GM23338 (cell line): Measurements from ENCODE around the gene MARF1. TPM values are rescaled to one million over a fixed set of nuclear protein-coding genes. Genes with fewer than 3 reads are reported as not detected.

Experiments
- ATAC-seq: fragments of 200-7000 bp; cut with Tn5 transposase; 3 replicates; pipeline ENCODE4 v1.9.1; 2020
- DNase-seq: peaks from one replicate; pipeline ENCODE4 v3.0.0-alpha.2; 2015; ENCODE audit warnings: low spot score
- H2AFZ ChIP-seq: fragments of 200-600 bp; sonication (generic); 2 replicates; pipeline ENCODE4 v1.8.0; 2016; ENCODE audit warnings: antibody characterized with exemption, mild to moderate bottlenecking, moderate library complexity
- H3F3A ChIP-seq: fragments of 200-600 bp; sonication (generic); replicated peaks from 2 replicates; pipeline ENCODE4 v1.8.0; 2017; ENCODE audit warnings: antibody characterized with exemption, mixed run types, low read depth
- H3K27ac ChIP-seq: fragments of 200-600 bp; sonication (generic); 2 replicates; pipeline ENCODE4 v1.6.1; 2016; ENCODE audit warnings: low read depth
- H3K27me3 ChIP-seq: fragments of 200-600 bp; sonication (generic); 2 replicates; pipeline ENCODE4 v1.8.0; 2016; ENCODE audit warnings: mild to moderate bottlenecking, mixed run types, moderate library complexity; ENCODE audit not compliant: insufficient read depth
- H3K36me3 ChIP-seq: fragments of 200-600 bp; sonication (generic); 2 replicates; pipeline ENCODE4 v1.8.0; 2016; ENCODE audit warnings: mild to moderate bottlenecking; ENCODE audit not compliant: insufficient read depth
- H3K4me1 ChIP-seq: fragments of 200-600 bp; sonication (generic); 2 replicates; pipeline ENCODE4 v1.8.0; 2016; ENCODE audit warnings: mild to moderate bottlenecking, moderate library complexity; ENCODE audit not compliant: insufficient read depth
- H3K4me2 ChIP-seq: fragments of 200-600 bp; sonication (generic); 2 replicates; pipeline ENCODE4 v1.7.1; 2017; ENCODE audit warnings: mixed run types
- H3K4me3 ChIP-seq: fragments of 200-600 bp; sonication (generic); 2 replicates; pipeline ENCODE4 v1.6.1; 2016; ENCODE audit warnings: mixed run types
- H3K79me2 ChIP-seq: fragments of 200-600 bp; sonication (generic); replicated peaks from 2 replicates; pipeline ENCODE4 v1.8.0; 2017; ENCODE audit warnings: mild to moderate bottlenecking; ENCODE audit not compliant: insufficient read depth
- H3K9me2 ChIP-seq: fragments of 200-600 bp; sonication (generic); 2 replicates; pipeline ENCODE4 v1.8.0; 2017; ENCODE audit not compliant: insufficient read depth
- H4K20me1 ChIP-seq: fragments of 200-600 bp; sonication (generic); replicated peaks from 2 replicates; pipeline ENCODE4 v1.8.0; 2017; ENCODE audit warnings: mild to moderate bottlenecking; ENCODE audit not compliant: insufficient read depth
- H3K27ac Mint-ChIP-seq: 2 replicates; pipeline ENCODE4 v1.8.0; 2020; ENCODE audit warnings: inconsistent platforms, mild to moderate bottlenecking, moderate library complexity, mixed read lengths
- H3K27me3 Mint-ChIP-seq: 3 replicates; pipeline ENCODE4 v1.8.0; 2022; ENCODE audit warnings: low read depth, mild to moderate bottlenecking, moderate library complexity, mixed read lengths, inconsistent platforms; ENCODE audit not compliant: insufficient read depth, poor library complexity
- H3K36me3 Mint-ChIP-seq: 3 replicates; pipeline ENCODE4 v1.8.0; 2021; ENCODE audit warnings: low read depth, mild to moderate bottlenecking, inconsistent platforms, moderate library complexity, mixed read lengths
- H3K4me1 Mint-ChIP-seq: 3 replicates; pipeline ENCODE4 v1.8.0; 2020; ENCODE audit warnings: mild to moderate bottlenecking, inconsistent platforms, mixed read lengths
- H3K4me3 Mint-ChIP-seq: 3 replicates; pipeline ENCODE4 v1.8.0; 2021; ENCODE audit warnings: moderate library complexity, mild to moderate bottlenecking, inconsistent platforms, mixed read lengths
- H3K9me3 Mint-ChIP-seq: 3 replicates; pipeline ENCODE4 v1.8.0; 2020; ENCODE audit warnings: moderate library complexity, mild to moderate bottlenecking, inconsistent platforms, mixed read lengths
- CREB1 ChIP-seq: fragments of 250-450 bp; sonication (Bioruptor Pico); IDR thresholded peaks from 2 replicates; pipeline ENCODE4 v1.5.0; 2020; ENCODE audit warnings: low read depth, mild to moderate bottlenecking, moderate library complexity
- CTCF ChIP-seq, 2 experiments: fragments of 200-600 bp in 1 of 2; sonication (generic) in 1 of 2; conservative IDR thresholded peaks; 2 replicates each; pipeline versions ENCODE4 v1.5.1 to v1.6.1; 2016 to 2017; ENCODE audit warnings: antibody characterized with exemption in 2 of 2, low read depth in 2 of 2, mild to moderate bottlenecking in 2 of 2, moderate library complexity in 1 of 2
- EZH2 ChIP-seq: fragments of 200-600 bp; sonication (generic); IDR thresholded peaks from one replicate; pipeline ENCODE4 v1.8.0; 2017; ENCODE audit warnings: antibody characterized with exemption, mild to moderate bottlenecking, low read depth; ENCODE audit not compliant: unreplicated experiment
- EZH2phosphoT487 ChIP-seq: fragments of 200-600 bp; sonication (generic); IDR thresholded peaks from one replicate; pipeline ENCODE4 v1.8.1; 2018; ENCODE audit warnings: antibody characterized with exemption; ENCODE audit not compliant: unreplicated experiment
- NANOG ChIP-seq: IDR thresholded peaks from 2 replicates; pipeline ENCODE4 v1.6.1; 2016; ENCODE audit warnings: antibody characterized with exemption, borderline replicate concordance
- POLR2AphosphoS5 ChIP-seq: IDR thresholded peaks from 2 replicates; pipeline ENCODE4 v1.6.1; 2016; ENCODE audit warnings: antibody characterized with exemption, low read depth
- STAT1 ChIP-seq: IDR thresholded peaks from one replicate; pipeline ENCODE4 v1.6.1; 2016; ENCODE audit warnings: antibody characterized with exemption; ENCODE audit not compliant: unreplicated experiment
- ZNF331 ChIP-seq: fragments of 250-450 bp; sonication (Bioruptor Pico); IDR thresholded peaks from 2 replicates; pipeline ENCODE4 v1.5.0; 2020; ENCODE audit warnings: low read depth, mild to moderate bottlenecking, moderate library complexity
- polyA plus RNA-seq: library from polyadenylated mRNA; unstranded; fragments of >200 nt; fragmentation: Nextera tagmentation; extraction: Ambion mirVana; gene quantifications from 2 replicates; pipeline ENCODE4 v1.2.1, GENCODE V29; 2016
- total RNA-seq: library from RNA; depleted of rRNA; stranded (reverse); fragments of >200 nt; shearing (Covaris generic); gene quantifications from 2 replicates; pipeline ENCODE4 v1.2.3, GENCODE V29; 2014

Gene MARF1
- total and polyA plus RNA-seq, 2 experiments from 2014 or later: 8.3 to 16.0 TPM

- Histone ChIP-seq H3F3A (no peaks in the 10 kb centered on the region), H3K36me3 (peaks cover 24% of the 10 kb centered on the region), H3K4me1 (no peaks in the 10 kb centered on the region), H3K4me3 (no peak overlapping the region), H3K79me2 (no peaks in the 10 kb centered on the region), H3K27me3 (no peaks in the 10 kb centered on the region), H3K27ac (no peak overlapping the region), H3K4me2 (no peak overlapping the region), H4K20me1 (peaks cover 14% of the 10 kb centered on the region), H3K9me2 (no peaks in the 10 kb centered on the region), H2AFZ (no peak overlapping the region)
- Mint-ChIP-seq H3K4me3 (no peak overlapping the region), H3K27me3 (peaks cover 10% of the 10 kb centered on the region), H3K27ac (peak overlapping the region; percentile 28; the same call in 1 of the 2 replicates), H3K4me1 (peaks cover 13% of the 10 kb centered on the region), H3K36me3 (peaks cover 44% of the 10 kb centered on the region), H3K9me3 (no peaks in the 10 kb centered on the region)
- DNase-seq: peak; percentile 36
- TF ChIP-seq EZH2: no peak
- TF ChIP-seq ZNF331: no peak
- TF ChIP-seq STAT1: no peak
- no peak for TF ChIP-seq CTCF (conservative IDR thresholded peaks at IDR 0.05; ENCODE audit: low read depth in 2 of 2)
- TF ChIP-seq CREB1 (CRISPR knock-in tag): no peak
- no peak for TF ChIP-seq NANOG
- no peak for TF ChIP-seq EZH2phosphoT487
- no peak for ATAC-seq
Measured at GRCh38 chr16:15605839-15606517, 37.0 kb downstream of the MARF1 start.

GRCh38 chr16:15604460-15605440, 38.2 kb downstream of the MARF1 start:
- Histone ChIP-seq H3K27ac (no peak overlapping the region), H3K4me2 (no peak overlapping the region), H3K36me3 (peaks cover 19% of the 10 kb centered on the region), H3F3A (no peaks in the 10 kb centered on the region), H3K4me3 (no peak overlapping the region), H3K4me1 (no peaks in the 10 kb centered on the region), H3K9me2 (no peaks in the 10 kb centered on the region), H3K79me2 (no peaks in the 10 kb centered on the region), H3K27me3 (no peaks in the 10 kb centered on the region), H2AFZ (no peak overlapping the region), H4K20me1 (peaks cover 21% of the 10 kb centered on the region)
- DNase-seq: no peak
- Mint-ChIP-seq H3K4me3 (no peak overlapping the region), H3K27me3 (peaks cover 12% of the 10 kb centered on the region), H3K36me3 (peaks cover 47% of the 10 kb centered on the region), H3K9me3 (no peaks in the 10 kb centered on the region), H3K27ac (0 out of 2 replicates have a peak overlapping the region, but pooled peaks have one; percentile 63), H3K4me1 (peaks cover 15% of the 10 kb centered on the region)
- ATAC-seq: no peak
- TF ChIP-seq CTCF (conservative IDR thresholded peaks at IDR 0.05; ENCODE audit: low read depth in 2 of 2) (no peak), EZH2phosphoT487 (no peak), STAT1 (no peak), ZNF331 (no peak), POLR2AphosphoS5 (no peak), NANOG (no peak)
